HG03378 (cell line): Measurements from ENCODE around the gene TRMU.

ENCODE experiments used
- ATAC-seq: cut with Tn5 transposase; IDR thresholded peaks from one replicate; pipeline ENCODE4 v1.9.1; 2021; ENCODE audit warnings: mild to moderate bottlenecking, moderate library complexity; ENCODE audit not compliant: unreplicated experiment

Gene TRMU

GRCh38 chr22:46355369-46355995 is 20.0 kb downstream of the TRMU start:
- ATAC-seq, result no peak

DNA sequence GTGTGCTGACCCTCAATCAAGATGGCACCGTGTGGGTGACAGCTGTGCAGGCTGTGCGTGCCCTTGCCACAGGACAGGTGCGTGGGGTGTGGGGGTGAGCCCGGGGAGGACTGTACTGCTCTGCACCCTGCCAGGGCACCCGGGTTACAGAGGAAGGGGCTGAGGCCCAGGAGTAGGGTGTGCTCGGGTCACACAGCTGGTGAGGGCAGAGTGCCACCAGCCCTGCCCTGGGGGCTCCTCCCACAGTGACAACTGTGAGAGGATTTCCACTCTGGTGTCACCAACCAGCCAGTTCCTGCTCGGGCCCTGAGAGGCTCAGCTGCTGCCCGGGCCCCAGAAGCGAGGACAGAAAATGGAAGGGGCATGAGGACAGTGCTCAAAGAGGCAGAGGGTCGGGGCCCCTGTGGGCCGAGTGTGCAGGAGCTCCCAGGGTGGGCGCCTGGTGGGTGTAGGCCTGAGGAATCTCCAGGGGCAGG is 20.5 kb downstream of the TRMU start:
- ATAC-seq, result no peak

DNA sequence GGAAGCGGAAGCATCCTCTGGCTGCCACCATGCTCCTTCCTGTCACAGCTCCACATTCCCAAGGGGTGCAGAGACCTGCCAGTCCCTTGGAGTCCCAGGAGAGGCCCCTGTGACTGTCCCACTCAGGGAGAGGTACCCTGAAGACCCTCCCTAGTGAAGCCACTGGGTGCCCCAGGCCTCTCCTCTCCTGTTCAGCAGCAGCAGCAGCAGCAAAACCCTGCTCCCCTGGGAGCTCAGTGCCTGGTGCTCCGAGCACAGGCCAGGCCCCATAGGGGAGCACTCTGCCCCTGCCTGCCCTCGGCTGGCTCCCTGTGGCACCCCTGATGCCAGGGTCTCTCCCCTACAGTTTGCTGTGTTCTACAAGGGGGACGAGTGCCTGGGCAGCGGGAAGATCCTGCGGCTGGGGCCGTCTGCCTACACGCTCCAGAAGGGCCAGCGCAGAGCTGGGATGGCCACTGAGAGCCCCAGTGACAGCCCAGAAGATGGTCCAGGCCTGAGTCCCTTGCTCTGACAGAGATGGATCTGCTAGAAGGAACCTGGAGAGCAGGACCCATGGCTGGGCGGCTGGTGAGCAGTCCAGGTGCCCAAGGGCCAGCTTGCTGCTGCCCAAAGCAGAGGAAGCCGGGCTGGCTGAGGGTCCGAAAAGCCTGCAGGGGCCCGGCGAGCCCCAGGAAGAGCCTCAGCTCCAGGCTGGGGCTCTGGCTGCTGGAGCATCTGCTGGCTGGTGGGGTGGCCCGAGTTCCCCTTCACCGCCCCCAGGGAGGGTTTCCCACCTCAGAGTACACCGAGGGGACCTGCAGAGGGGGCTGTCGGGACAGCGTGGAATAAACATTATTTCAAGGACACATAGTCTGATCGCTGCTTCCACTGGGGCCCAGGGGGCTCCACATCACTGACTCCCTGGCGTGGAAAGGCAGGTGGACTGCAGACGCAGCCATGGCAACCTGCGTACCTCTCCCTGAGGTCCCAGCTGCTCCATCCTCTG is 21.3 kb downstream of the TRMU start:
- ATAC-seq, result no peak

DNA sequence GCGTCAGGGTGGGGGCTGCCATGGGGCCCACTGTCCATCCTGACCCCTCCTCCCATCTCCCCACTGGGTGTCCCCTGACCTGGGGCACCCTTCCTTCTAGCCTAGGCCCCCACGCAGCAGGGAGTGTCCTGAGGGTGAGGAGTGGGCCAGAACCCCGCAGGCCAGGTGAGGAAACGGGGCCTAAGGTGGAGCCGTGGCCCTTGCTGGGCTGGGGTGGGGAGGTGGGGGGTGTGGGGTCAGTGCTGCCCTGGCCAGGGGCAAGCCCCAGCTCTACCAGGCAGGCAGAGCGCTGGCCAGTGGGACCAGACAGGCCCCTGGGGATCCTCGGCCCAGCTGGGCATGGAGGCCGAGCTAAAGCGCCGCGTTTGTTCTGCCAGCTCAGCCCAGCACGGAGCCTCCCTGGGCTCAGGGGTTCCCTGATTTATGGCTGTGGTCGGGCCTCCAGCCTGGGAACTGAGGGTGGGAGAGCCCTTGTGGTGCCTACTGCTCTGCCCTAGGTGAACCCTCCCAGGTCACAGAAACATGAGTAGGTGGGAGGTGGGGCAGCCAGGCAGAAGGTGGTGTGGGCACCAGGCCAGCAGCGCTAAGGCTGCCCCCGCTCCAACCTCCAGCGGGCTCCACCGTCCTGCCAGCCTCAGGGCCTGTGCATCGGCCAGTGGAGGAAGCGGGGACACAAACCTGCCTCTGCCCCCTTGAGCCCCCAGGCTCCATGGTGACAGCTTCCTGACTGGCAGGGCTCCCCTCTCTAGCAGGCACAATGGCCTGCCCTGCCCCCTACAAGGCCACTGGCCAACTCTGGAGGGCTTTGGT is 22.4 kb downstream of the TRMU start:
- ATAC-seq, result no peak

DNA sequence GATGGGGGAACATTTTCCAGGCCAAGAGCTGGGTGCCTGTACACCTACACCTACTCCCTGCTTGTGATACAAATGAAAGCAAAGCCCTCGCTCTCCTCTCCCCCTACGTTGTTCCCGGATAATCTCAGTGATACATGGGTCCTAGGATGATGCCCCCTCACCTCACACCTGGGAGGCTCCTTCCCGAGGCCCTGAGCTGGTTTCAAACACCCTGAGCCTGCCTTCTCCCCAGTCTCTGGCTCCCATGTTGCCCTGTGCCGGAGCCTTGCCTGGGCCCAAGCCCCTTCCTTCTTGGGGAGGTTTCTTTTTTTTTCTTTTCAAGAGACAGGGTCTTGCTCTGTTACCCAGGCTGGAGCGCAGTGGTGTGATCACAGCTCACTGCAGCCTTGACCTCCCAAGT is 23.3 kb downstream of the TRMU start:
- ATAC-seq, result no peak

DNA sequence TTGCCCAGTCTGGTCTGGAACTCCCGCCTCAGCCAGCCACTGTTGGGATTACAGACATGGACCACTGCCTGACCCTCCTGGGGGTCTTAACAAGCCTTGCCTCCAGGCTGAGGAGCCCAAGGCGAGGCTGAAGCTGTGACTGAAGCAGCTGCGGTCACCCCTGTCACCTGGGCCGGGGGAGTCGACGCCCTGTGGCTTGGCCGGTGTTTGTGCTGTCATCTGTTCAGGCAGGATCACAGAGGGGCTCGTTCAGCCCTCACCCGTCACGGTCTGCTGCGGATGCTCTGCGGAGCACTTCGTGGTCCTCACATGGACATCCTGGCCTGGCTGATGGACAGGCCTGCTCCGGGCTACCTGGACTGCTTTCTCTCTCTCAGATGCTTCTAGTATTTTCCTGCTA is 23.8 kb downstream of the TRMU start:
- ATAC-seq, result no peak

DNA sequence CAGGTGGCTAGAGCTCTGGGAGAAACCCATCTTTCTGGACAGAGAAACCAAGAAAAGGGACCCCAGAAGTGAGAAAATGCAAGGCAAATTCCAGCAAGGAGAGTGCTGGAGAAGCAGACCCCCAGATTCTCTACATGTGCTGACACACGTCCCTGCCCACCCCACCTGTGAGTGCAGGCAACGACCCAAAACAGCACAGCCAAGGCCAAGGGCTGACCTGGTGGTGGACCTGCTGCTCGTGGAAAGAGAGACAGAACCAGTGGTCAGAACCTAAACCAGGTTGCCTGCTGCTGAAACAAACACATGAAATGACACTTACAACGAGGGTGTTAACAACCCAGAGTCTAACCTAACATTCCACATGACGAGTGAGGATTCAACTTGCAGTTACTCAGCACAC is 24.6 kb downstream of the TRMU start:
- ATAC-seq, result no peak

GRCh38 chr22:46360891-46361290 is 25.4 kb downstream of the TRMU start:
- ATAC-seq, result no peak

DNA sequence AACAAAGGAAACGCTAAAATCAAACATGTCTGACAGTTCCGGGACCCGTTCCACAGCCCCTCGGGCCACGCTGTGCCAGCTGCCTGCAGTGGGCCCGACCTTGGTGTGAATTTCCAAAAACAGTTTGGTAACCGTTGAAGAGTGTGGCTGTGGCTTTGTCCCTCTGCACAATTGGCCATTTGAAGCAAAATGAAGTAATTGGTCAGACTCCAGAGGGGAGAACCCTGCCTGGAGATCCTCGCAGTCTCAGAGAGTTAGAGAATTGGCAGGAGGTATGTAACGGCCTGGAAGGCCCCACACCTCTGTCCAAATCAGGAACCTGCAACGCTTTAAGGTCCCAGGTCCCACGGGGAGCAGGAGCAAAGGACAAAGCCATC is 26.3 kb downstream of the TRMU start:
- no peak for ATAC-seq

DNA sequence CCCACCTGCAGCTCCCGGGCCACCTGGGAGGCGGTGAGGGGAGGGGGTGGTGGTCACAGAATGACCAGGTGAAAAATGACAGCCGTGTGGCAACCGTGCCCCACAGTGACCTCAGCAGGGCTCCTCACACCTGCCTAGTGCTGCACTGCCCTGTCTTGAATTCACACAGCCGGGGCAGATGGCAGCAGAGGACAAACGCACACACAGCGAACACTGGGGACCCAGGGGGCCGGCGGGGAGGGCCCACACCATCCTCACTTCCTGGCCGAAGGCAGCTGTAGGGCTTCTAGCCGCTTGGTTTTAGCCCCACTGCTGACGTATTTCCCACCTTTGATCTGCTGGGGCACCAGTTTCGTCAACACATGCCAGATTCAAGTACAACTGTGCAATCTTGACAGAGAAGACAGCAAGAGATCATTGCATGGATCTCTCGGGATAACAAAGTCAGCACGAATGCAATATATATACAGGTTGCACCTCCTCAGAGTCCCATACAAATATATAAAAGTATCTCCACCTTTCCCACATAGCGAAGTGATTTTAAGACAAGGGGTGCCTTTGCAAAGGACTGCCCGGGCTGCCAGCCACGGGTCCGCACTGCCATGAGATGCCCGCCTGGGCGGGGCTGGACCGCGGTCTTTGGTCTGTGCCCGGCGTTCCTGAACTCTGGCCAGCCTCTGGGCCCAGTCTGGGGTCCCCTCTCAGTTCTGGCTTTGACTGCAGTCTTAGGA is 26.9 kb downstream of the TRMU start:
- no peak for ATAC-seq

- no peak for ATAC-seq
These were observed 27.5 kb downstream of the TRMU start for GRCh38 chr22:46362934-46363515.

GRCh38 chr22:46363611-46364321 is 28.3 kb downstream of the TRMU start:
- no peak for ATAC-seq

DNA sequence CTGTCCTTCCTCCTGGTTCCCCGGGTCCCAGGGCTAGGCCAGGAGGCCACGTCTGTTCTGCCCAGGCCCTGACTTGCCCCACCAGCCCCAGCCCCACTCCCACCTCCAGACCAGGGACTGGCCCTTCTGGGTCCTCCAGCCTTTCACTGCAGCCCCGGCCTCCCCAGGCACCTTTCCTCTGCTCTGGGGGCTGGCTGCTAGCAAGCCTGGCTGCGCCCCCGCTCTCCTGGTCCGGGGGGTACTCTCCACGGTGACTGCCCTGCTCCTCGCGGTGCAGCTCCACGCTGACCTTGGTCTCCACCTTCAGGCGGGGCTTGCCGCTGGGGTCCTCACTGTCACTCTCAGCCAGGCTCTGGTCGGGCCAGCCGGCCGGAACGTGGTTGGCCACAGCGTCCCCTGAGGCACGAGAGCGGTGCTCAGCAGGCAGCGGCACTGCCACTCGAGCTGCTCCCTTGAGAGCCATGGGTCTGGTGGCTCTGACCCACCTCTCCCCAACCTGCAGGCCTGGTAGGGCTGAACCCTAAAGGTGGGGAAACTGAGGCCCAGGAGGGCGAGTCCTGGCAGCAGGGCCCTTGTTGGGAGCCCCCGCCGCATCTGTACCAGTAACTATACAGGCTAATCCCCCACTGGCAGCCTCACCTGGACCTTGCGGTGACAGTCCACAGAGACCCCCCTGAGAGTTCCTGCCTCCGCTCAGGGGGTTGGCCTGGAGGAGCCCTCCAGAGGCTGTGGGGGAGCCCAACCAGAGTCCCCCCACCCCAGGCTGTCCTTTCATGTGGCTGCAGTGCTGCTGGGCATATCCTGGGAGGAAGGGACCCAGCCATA is 29.0 kb downstream of the TRMU start:
- ATAC-seq, result no peak

- ATAC-seq, result no peak
These were observed 29.7 kb downstream of the TRMU start for GRCh38 chr22:46365166-46365624.

DNA sequence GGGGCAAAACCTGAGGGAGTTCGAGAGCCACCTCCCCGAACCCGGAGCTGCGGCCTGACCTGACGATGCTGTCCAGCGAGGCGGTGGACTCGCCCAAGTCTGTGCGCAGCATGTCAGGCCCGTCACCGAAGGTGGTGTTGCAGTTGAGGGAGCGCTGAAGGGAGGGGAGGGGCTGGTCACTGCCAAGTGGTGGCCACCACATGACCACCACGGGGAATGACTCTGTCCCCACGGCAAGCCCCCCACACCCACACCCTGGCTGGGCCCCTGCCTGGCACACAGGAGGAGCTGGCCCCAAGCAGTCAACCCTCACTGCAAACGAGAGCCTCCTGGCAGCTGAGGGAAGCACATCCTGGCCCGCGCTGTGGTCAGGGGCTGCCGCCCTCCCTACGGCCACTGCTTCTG is 30.8 kb downstream of the TRMU start:
- ATAC-seq, result no peak

DNA sequence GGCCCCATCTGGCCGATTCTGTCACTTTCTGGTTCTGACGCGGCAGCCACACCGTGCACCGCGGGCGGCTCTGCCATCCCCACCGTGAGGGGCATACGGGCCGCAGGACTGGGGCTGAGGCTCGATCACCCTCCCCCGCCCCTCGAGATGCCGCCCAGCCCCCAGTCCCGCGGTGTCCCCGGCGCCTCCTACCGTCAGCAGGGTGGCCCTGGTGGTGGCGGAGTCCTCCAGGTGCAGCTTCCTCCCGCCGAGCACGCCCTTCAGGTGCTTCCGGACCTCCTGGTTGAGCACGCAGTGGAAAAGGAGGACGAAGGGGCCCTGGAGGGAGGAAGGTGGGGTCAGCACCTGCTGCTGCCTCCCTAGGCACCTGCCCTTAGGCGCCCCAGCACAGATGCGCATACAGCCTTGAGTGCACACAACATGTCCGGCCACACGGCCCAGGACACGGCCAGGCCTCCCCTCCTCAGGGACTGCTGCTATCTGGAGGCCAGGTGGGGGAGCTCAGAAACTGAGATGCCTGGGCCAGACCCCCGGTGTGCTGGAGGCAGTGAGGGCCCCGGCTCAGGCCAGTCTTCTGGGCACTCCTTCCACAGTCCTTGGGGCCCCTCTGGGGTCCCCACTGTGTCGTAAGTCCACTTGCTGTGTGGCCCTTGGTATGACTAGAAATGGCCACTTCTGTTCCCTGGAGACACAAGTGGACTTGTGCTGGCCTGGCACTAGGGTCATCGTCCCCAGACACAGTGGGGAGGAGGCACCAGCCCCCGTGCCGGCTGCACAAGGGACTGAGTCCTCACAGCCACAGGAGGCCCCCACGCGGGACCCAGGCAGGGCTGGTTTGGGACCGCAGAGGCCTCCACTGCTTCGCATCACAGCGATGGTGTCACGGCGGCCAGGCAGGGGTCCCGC is 31.5 kb downstream of the TRMU start:
- no peak for ATAC-seq

GRCh38 chr22:46367707-46368191 is 32.2 kb downstream of the TRMU start:
- no peak for ATAC-seq

DNA sequence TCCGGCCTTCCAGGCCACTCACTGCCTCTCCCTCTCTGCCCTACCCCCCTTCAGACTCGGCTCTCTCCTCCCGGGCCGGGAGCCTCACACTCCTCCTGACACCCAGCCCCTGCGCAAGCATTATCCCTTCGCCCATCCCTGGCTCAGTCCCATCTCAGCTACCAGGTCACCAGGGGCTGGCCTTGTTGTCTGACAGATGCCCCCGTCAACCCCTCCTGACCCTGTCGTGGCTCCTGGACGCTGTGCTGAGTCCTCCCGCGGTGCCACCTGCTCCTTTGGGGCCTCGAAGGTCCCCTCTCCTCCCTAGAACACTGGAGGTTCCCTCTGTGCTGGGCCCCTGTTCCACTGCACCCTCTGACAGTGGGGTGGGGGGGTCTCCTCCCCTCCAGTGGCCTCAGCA is 32.9 kb downstream of the TRMU start:
- no peak for ATAC-seq
